HG02943 (cell line): ENCODE measurements around the gene NUP153.
A peak's percentile ranks its signal among the peaks of the same experiment; 100 is the strongest.
"Not testable (repeated sequence)": the region's sequence is repeated elsewhere in the genome, so short reads cannot be mapped to it uniquely, and the experiment has no call there.

Experiments used
- ATAC-seq: cut with Tn5 transposase; IDR thresholded peaks from one replicate; pipeline ENCODE4 v1.9.1; 2021; ENCODE audit warnings: mild to moderate bottlenecking, low read depth, moderate library complexity; ENCODE audit not compliant: unreplicated experiment

The NUP153 gene

DNA sequence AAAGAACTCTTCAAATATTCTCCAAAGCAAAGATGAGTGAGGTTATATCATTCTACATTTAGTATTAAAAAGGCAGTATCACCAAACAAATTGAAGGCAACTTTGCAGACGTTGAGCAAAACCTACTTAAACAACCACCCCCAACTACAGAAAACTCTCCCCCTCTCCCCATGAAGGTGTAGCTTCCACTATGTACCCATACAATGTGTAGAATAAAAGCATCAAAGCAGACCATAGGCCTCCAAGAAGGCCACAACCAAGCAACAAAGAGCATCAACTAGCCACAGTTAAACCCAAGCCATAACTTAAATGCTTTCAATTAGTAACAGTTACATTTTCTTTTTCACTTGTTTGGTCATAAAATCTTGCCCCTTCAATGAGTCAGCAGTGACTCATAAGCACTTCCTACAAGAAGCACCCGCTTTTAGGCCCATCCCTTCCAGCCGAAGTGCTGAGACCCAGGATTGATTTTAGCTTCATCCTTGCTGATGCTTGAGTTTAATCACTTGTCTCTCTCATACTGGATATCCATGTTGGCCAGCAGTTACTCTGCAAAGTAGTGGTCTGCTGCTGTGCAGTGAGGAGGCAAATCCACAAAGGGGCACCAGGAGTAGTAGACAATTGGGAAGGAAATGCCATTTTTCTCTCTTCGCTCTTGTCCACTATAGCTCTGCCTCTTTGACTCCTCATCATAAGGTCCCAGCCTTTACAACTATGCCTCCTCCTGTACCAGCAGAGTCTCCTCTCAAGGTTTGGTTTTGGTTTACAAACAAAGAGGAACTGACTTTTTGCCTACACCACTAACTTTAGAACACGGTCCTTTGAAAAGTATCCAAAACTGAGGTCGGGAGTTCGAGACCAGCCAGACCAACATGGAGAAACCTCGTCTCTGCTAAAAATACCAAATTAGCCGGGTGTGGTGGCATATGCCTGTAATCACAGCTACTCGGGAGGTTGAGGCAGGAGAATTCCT, 8.4 kb upstream of the NUP153 start:
- ATAC-seq, result no peak

DNA sequence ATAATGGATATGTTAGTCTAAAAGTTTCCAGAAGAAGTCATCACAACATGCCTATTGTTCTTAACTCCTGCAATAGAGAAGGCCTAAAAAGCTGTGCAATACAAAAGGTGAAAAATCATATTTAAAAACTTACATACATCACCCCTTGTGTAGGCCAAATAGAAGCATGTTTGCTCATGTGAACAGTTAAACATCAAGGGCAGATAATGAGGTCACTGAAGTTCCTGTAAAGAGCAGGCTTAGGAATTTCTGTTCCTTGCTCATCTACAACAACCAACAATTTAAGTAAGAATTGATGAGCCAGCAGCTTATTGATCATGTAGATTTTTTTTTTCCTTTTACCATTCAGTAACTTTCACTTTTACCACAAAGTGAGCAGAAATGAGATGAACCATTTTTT, 7.5 kb upstream of the NUP153 start:
- ATAC-seq, result no peak

DNA sequence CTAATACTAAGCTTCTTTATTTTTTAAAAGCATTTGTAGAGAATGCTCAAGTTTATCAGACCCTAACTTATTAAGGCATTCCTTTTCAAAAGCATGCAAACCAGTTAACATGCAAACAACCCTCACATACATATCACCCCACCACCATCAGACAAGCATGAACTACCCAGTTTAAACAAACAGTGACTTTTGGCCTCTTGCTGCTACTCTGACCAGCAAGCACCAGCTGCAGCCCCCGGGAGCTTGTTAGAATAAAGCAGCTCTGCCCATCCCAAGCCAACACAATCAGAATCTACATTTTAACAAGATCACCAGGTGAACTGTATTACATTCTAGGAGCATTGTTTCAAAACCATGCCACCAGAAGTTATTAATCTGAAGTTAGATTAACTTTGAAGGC, 5.9 kb upstream of the NUP153 start:
- no peak for ATAC-seq

DNA sequence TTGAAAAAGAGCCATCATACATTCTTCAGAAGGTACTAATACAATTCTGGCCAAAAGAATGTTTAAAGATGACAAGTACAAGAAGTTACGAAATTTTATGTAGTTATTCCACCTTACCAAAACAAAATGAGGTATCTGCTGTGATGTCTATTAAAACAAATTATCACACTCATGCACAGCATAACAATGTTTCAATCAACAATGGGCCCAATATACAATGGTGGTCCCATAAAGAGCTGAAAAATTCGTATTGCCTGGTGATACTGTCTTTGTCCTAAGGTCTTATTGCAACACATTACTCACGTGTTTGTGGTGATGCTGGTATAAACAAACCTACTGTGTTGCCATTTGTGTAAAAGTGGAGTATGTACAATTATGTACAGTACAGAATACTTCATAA, 3.6 kb upstream of the NUP153 start:
- ATAC-seq, result no peak

DNA sequence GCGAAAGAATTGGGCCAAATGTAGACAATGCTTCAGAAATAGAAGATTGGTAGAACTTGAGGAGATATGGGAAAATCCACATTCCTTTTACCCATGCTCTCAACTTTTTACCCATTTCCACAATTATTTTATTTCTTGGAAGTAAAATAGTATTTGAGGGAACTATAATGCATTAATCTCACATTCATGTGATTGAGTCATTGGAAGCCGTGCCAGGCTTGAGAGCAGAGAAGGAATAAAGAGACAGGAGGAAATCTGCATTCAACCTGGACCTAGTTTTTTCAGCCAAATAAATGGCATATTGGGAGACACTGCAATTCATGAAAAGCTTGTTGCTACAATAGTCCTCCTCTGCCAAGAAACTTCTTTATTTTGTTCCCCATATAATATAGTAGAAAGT, 2.8 kb upstream of the NUP153 start:
- no peak for ATAC-seq

DNA sequence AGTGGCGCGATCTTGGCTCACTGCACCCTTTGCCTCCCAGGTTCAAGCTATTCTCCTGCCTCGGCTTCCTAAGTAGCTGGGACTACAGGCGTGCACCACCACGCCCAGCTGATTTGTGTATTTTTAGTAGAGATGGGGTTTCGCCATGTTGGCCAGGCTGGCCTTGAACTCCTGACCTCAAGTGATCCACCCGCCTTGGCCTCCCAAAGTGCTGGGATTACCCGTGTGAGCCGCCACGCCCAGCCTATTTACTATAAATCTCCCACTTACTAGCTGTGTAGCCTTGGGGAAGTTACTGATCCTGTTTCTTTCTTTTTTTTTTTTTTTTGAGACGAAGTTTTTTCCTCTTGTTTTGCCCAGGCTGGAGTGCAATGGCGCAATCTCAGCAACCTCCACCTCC, 1.3 kb upstream of the NUP153 start:
- not testable (repeated sequence) for ATAC-seq

DNA sequence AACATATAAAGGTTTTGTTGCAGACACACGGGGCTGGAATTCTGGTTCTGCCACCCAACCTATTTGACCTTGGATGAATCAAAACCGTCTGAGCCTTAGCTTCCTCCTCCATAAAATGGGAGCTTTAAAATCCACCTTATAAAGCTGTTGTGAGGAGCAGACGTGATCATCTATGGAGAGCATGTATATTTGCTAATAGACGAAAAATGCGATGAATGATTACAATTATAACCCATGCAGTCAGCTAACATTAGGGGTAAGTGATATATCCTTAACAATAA, 586 bp upstream of the NUP153 start:
- ATAC-seq, result no peak

DNA sequence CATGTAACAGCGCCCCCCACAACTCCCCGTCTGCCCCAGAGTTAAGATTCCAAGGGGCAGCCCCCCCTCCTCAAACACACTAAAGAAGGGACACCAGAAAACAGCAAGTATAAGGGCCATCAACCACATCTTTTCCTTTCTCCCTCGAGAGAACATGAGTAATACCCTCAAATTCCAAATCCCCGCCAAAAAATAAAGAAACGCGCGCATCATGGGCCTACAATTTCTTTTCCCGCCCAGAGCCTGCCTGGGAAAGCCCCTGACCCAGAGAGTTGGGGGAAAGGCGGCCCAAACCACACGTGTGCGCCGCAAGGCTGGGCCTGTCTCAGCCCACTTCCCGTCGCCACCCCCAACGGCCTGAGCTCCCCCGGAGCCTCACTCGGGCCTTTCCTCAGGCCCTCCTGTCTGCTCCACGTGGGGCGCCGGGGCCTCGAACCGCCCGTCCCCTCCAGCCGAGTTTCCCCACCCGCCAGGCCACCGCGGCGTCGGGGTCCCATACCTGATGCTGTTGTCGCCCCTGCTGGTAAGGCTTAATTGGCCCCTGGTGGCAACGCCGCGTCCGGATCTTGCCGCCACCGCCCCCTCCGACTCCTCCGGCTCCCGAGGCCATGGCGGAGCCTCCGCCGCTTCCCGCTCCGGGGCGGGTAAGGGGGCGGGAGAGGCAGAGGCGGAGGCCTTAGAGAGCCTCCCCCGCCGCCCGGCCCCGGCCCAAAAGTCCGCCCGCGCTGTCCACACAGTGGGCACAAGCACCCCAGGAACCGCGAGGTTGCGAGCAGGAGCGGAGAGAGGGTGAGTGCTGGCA, 746 bp downstream of the NUP153 start:
- ATAC-seq, result peak; percentile 53

DNA sequence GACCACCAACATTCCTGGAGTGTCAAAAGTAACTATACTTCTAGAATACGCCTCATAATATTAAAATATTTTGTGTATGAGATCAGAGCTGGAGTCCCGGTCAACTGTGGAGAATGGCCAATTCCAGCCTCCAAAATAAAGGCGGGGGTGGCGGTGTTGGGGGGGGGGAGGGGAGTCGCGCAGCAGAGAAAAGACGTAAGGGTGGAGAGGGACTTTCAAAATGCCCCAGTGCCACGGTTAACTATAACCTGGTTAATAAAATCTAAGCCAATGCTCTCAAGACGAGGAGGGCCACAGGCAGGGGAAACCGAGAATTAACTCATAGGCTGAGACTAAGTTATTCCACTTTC, 1.3 kb downstream of the NUP153 start:
- peak; percentile 4 for ATAC-seq

DNA sequence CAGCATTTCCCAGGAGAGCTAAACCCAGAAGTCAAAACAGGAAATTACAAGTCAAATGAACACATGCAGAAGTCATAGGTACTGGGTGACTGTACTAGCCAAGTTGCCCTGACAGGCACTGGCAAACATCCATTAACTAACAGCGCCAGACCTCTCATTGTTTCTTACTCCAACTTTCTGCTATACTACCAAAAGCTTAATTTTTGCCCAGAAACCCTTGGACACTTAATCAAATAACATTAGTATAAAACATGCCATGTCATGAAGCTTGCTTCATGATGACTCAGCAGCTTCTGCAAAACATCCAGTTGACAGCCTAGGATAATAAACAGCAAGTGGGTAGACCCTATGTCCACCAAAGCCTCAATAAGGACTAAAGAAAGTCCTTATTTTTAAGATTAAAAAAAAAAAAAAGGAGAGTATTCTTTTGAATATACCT, 3.5 kb downstream of the NUP153 start:
- ATAC-seq, result no peak

DNA sequence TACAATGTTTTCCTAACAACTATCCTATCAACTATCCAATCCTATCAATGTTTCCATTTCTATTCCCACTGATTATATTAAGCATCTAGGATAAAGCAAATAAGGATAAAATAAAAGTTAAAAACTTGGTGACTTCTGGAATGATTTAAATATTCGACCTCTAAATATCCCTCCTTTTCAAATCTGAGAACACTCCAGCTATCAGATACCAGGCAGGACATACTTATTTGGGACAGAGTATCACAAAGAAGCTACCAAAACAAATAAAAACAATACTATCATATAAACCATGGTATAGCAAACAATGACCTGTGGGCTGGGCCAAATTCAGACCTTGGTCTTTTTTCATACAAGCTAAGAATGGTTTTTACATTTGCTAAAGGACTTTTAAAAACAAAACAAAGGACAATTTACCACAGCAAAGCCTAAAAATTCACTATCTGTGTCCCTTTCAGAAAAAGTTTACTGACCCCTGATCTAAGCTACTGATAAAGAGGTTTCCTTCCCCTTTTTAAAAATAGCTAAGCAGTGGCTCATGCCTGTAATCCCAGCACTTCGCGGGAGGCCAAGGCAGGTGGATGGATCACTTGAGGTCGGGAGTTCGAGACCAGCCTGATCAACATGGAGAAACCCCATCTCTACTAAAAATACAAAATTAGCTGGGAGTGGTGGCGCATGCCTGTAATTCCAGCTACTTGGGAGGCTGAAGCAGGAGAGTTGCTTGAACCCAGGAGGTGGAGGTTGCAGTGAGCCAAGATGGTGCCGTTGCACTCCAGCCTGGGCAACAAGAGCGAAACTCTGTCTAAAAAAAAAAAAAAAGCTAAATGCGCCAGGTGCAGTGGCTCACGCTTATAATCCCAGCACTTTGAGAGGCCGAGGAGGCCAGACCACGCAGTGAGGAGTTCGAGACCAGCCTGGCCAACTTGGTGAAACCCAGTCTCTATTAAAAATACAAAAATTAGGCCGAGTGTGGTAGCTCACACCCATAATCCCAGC, 6.0 kb downstream of the NUP153 start:
- no peak for ATAC-seq

DNA sequence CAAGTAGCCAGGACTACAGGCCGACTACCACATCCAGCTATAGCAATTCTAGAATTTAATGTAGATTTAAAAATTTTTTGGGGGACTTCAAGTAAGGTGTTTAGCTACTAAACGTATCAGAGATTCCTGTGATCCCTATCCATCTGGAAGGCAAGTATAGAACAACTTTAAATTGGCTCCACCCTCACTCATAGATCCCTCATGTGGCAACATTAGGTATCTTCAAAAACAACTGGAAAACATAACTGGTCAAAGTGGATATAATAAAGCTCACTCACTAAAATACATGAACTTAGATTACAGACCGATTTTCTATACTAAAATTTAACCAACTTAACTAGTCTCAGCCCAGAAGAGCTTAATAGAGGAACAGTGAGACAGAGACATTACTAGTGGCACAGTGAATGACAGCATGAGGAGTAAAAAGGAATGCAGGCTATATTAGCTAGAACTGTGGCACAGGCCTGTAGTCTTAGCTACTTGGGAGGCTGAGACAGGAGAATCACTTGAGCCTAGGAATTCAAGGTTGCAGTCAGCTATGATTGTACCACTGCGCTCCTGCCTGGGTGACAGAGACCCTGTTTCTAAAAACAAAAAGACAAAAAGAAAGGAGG, 14.7 kb downstream of the NUP153 start:
- no peak for ATAC-seq

DNA sequence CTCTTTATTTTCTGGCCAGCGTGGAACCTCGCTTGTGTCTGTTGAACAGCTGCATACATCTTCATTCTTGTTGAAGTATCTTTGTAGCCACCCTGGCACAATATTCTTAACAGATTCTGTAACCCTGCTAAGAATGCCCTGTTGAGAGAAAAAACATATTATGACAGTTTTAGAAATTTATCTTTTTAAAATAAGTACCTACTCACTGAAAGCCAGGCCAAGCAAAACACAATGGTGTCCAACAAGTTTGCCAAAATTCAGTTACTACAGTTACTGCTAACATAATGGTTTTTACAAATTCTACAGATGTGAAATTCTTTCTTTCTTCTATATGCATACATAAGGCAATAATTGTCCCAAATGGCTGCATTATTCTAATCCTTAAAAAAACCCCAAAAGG, 18.2 kb downstream of the NUP153 start:
- no peak for ATAC-seq

DNA sequence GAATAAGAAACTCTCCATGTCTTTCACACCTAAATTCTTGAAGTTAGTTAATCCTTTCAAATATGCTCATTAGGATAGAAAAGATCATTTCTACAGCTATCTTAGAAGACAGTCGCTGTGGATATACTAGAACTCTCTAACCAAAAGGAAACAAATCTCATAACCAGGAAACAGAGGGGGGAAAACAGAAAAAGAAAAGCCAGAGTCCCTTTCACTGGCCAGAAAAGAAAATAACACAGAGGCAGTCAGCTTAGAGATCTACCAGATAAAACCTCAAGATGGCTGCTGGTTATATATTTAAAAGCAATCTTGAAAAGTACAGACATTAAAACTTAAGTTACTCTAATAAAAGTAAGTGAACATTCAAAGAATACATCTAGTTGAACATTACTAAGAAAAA, 19.6 kb downstream of the NUP153 start:
- no peak for ATAC-seq

DNA sequence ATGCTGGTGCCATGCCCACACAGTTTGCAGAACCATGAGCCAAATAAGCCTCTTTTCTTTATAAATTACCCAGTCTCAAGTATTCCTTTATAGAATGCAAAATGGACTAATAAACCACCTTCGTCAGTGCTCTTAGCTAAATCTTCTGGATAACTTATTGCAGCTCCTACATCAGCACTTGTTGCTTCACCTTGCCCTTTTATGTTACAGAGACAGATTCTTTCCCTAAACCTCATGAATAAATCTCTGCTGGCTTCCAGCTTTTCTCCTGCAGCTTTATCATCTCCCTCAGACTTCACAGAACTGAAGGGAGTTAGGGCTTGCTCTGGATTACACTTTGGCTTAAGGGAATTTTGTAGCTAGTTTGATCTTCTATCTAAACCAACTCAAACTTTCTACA, 22.6 kb downstream of the NUP153 start:
- no peak for ATAC-seq

DNA sequence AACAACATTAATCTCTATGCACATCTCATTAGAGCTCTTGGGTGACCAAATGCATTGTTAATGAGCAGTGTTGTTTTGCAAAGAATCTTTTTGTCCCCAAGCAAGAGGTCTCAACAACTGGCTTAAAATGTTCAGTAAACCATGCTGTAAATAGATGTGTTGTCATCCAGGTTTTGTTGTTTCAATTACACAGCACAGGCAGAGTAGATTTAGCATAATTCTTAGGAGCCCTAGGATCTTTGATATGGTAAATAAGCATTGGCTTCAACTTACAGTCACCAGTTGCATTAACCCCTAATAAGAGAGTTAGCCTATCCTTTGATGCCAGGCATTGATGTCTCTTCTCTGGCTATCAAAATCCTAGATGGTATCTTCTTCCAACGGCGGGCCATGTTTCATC, 23.3 kb downstream of the NUP153 start:
- ATAC-seq, result no peak

DNA sequence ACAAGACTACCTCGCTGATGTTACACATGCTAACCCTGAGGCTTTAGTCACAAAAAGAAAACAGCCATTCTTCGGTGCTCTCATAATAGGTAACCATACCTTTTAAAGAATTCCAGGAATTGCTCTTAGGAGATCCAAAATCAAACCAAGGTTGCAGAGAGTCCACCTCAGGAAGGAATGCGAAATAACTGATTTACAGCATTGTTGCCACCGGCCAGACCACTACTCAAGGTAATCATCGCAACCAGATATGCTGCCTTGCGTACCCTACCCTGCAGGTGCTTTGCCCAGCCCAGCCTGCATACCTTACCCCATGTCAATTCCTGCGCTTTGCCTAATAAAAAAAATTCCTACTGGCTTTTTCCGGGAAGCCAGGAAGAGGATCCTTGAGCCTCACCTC, 27.0 kb downstream of the NUP153 start:
- no peak for ATAC-seq

DNA sequence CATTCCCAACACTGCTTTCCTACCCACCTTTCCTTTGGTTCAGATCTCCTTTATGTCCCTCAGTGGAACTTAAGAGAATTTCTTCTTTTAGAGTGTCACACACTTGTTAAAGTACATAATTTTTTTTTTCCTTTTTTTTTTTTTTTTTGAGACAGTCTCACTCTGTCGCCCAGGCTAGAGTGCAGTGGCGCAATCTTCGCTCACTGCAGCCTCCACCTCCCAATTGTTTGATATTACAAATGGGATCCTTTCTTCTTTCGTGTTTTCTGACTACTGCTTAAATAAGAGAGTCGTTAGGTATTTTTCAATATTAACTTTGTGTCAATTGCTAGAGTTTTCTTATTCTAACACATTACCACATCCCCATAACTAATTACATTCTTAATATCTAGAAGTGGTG, 29.1 kb downstream of the NUP153 start:
- no peak for ATAC-seq

DNA sequence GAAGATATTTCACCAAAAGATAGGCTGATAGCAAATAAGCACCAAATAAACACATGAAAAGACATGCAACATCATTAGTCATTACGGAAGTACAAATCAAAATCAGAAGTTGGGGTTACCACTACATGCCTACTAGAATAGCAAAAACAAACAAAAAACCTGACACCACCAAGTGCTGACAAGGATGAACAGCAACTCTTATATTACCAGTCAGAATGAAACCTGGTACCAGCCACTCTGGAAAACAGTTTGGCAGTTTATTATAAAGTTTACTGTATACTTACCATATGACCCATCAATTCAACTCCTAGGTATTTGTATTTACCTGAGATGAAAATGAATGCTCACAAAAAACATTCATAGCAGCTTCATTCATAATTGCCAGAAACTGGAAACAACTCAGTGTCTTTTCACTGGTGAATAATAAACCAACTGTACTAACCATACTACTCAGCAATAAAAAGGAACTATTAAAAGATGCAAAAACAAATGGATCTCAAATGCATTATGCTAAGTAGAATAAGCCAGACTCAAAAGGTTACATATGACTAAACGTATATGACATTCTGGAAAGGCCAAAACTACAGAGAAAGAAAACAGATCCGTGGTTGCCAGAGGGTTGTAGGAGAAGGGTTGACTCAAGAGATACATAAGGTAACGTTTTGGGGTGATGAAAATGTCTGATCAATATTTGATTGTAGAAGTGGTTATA, 33.0 kb downstream of the NUP153 start:
- no peak for ATAC-seq
